Lung (tissue), 13 donors: ENCODE measurements around the gene DENND2A. TPM values are rescaled to one million over a fixed set of nuclear protein-coding genes. Genes with fewer than 3 reads are reported as not detected.
A peak's percentile ranks its signal among the peaks of the same experiment; 100 is the strongest.

Source experiments
- ATAC-seq: fragments of 200-7000 bp; cut with Tn5 transposase; one replicate; pipeline ENCODE4 v1.9.1; 2020; ENCODE audit warnings: moderate number of reproducible peaks; ENCODE audit not compliant: insufficient read depth, low FRiP score
- DNase-seq, 3 donors: peaks; one replicate each; pipeline ENCODE4 v3.0.0-alpha.2; 2013 to 2017
- H3K27ac ChIP-seq, 2 donors: one replicate each; pipeline ENCODE4 v1.5.1; 2013; ENCODE audit warnings: mild to moderate bottlenecking in 2 of 2, moderate library complexity in 2 of 2, control low read depth in 1 of 2, inconsistent platforms in 1 of 2, low read depth in 1 of 2, low read length in 1 of 2
- H3K27me3 ChIP-seq, 3 donors: one replicate each; pipeline ENCODE4 v1.5.1; 2013; ENCODE audit warnings: low read length in 2 of 3; ENCODE audit not compliant: control insufficient read depth in 3 of 3, insufficient read depth in 3 of 3
- H3K36me3 ChIP-seq, 4 donors: one replicate each; pipeline ENCODE4 v1.5.1; 2013; ENCODE audit warnings: low read length in 4 of 4, mild to moderate bottlenecking in 1 of 4, moderate library complexity in 1 of 4; ENCODE audit not compliant: control insufficient read depth in 4 of 4, insufficient read depth in 4 of 4
- H3K4me1 ChIP-seq, 5 donors: one replicate each; pipeline ENCODE4 v1.5.1; 2013; ENCODE audit warnings: low read length in 5 of 5, mild to moderate bottlenecking in 2 of 5, moderate library complexity in 1 of 5; ENCODE audit not compliant: control insufficient read depth in 5 of 5, insufficient read depth in 5 of 5
- H3K4me3 ChIP-seq: one replicate; pipeline ENCODE4 v1.5.1; 2013; ENCODE audit warnings: mild to moderate bottlenecking, control low read depth, moderate library complexity
- H3K9ac ChIP-seq, 2 donors: one replicate each; pipeline ENCODE4 v1.5.1; 2013; ENCODE audit warnings: low read length in 2 of 2, control low read depth in 1 of 2; ENCODE audit not compliant: insufficient read depth in 1 of 2
- H3K9me3 ChIP-seq, 4 donors: one replicate each; pipeline ENCODE4 v1.5.1; 2013; ENCODE audit warnings: low read length in 3 of 4, mild to moderate bottlenecking in 1 of 4, moderate library complexity in 1 of 4; ENCODE audit not compliant: control insufficient read depth in 4 of 4, insufficient read depth in 3 of 4
- CTCF ChIP-seq: IDR thresholded peaks from 2 replicates; pipeline ENCODE4 v1.5.1; 2012; ENCODE audit warnings: mild to moderate bottlenecking; ENCODE audit errors: control extremely low read depth, extremely low read depth
- WGBS, 2 donors: extraction: QIAGEN DNeasy Blood & Tissue Kit; methylation state at CpG; one replicate each; pipeline ENCODE4 v1.1.7; 2013; 5-methylcytosine and 5-hydroxymethylcytosine counted together
- polyA plus RNA-seq, 2 donors: library from polyadenylated mRNA; stranded (reverse); fragments of 200-250 nt; gene quantifications; one replicate each; pipeline ENCODE4 v1.2.1, GENCODE V29; 2013
- small RNA-seq: library from RNA; depleted of rRNA; stranded (forward); fragments of <200 nt; gene quantifications from one replicate; pipeline ENCODE3, GENCODE V24; 2014; ENCODE audit warnings: low replicate concordance
- total RNA-seq, 2 donors: library from RNA; depleted of rRNA in 1 of 2; stranded (reverse); fragments of >200 nt in 1 of 2; gene quantifications; one replicate each; pipeline ENCODE4 v1.2.1, GENCODE V29; 2014 to 2021
- donor health status: control.
- donor health status: control.
- donor health status: Bipolar disorder and iron deficiency.
- donor health status: healthy.
- donor health status: DM: yes; HTN: yes; CAD: no.

The DENND2A gene
- total and polyA plus RNA-seq, 4 donors, result 4.1 to 32.4 (median 9.7) TPM

GRCh38 chr7:140476698-140477261 lies 163.8 kb downstream of the DENND2A start:
- no peak overlapping the region for H3K4me3 ChIP-seq
- no peaks in the 10 kb centered on the region for H3K9me3 ChIP-seq
- no peak overlapping the region for H3K9ac ChIP-seq
- no peak for DNase-seq
- H3K27ac ChIP-seq, result no peak overlapping the region
- no peaks in the 10 kb centered on the region for H3K27me3 ChIP-seq
- peaks cover 0 to 13% (median 3%) of the 10 kb centered on the region in 5 donors for H3K4me1 ChIP-seq
- 79 to 83% methylated on average over 11 of the region's 11 CpGs for WGBS, 2 donors
- TF ChIP-seq CTCF, result no peak
- ATAC-seq, result no peak
- H3K36me3 ChIP-seq, result no peaks in the 10 kb centered on the region

- TF ChIP-seq CTCF, result peak; percentile 36
- 30 to 50% methylated on average over 2 of the region's 2 CpGs for WGBS, 2 donors
- Histone ChIP-seq H3K9me3 (no peaks in the 10 kb centered on the region), H3K4me3 (no peak overlapping the region), H3K27ac (no peak overlapping the region), H3K9ac (no peak overlapping the region), H3K36me3 (peaks cover 0 to 5% (median 2%) of the 10 kb centered on the region in 4 donors), H3K27me3 (no peaks in the 10 kb centered on the region), H3K4me1 (peaks cover 0 to 13% (median 3%) of the 10 kb centered on the region in 5 donors)
- ATAC-seq (no peak), DNase-seq (peak; percentile 15 to 69 (median 64))
These were observed 164.8 kb downstream of the DENND2A start for GRCh38 chr7:140475747-140476333.

Small RNA genes within 50 kb of the gene (small RNA-seq; reads per million reads assigned to genes)
- not detected for gene RF00019
- gene RN7SL771P, result not detected

Other genes starting within 250 kb of the DENND2A start
- gene SLC37A3, start 242.3 kb downstream of the DENND2A start, total RNA-seq, result 10 to 100 TPM; 31.3 to 53.4 TPM
- 10 to 100 TPM; 19.2 to 22.3 TPM for gene SLC37A3, start 242.3 kb downstream of the DENND2A start, polyA plus RNA-seq
- gene RAB19, start 236.8 kb downstream of the DENND2A start, total RNA-seq, result 1 to 10 TPM; 3.2 TPM
- under 1 TPM; 0.24 to 0.89 TPM for gene RAB19, start 236.8 kb downstream of the DENND2A start, polyA plus RNA-seq
- 100 to 1,000 TPM in 1 of 2 donors, 10 to 100 TPM in 1; 76.7 to 104 TPM for gene MKRN1, start 161.3 kb downstream of the DENND2A start, total RNA-seq
- 10 to 100 TPM; 46.9 to 47.3 TPM for gene MKRN1, start 161.3 kb downstream of the DENND2A start, polyA plus RNA-seq
- gene ADCK2, start 32.1 kb upstream of the DENND2A start, total RNA-seq, result 10 to 100 TPM; 11.3 to 27.0 TPM
- 10 to 100 TPM; 10.4 to 16.2 TPM for gene ADCK2, start 32.1 kb upstream of the DENND2A start, polyA plus RNA-seq
- 100 to 1,000 TPM in 1 of 2 donors, 10 to 100 TPM in 1; 52.3 to 192 TPM for gene NDUFB2, start 55.9 kb upstream of the DENND2A start, total RNA-seq
- gene NDUFB2, start 55.9 kb upstream of the DENND2A start, polyA plus RNA-seq, result 100 to 1,000 TPM; 188 to 327 TPM